GM19395 (cell line): ENCODE measurements around the gene THPO.
A peak's percentile ranks its signal among the peaks of the same experiment; 100 is the strongest.

ENCODE experiments used
- ATAC-seq: cut with Tn5 transposase; IDR thresholded peaks from one replicate; pipeline ENCODE4 v1.9.1; 2021; ENCODE audit warnings: mild to moderate bottlenecking, moderate library complexity; ENCODE audit not compliant: unreplicated experiment

Gene THPO

DNA sequence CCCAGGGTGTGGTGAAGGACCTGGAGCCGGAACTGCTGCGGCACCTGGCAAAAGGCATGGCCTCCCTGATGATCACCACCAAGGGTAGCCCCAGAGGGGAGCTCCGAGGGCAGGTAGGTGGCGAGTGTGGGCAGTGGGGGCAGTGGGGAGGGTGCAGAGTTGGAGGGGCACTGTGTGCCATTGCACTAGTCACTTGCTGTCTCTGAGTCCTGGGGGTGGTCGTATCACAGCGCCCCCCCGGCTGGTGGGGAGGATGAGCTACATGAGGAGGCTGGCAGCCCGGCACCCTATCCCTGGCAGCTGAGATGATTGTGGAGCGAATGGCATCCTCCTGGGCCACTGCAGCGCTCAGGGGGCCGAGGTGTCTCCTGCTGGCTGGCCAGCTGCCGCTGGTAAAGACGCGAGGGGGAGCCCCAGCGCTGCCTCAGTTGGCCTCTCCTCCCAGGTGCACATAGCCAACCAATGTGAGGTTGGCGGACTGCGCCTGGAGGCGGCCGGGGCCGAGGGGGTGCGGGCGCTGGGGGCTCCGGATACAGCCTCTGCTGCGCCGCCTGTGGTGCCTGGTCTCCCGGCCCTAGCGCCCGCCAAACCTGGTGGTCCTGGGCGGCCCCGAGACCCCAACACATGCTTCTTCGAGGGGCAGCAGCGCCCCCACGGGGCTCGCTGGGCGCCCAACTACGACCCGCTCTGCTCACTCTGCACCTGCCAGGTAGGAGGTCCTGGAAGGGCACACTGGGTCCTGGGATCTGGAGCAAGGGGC is 8.2 kb upstream of the THPO start:
- no peak for ATAC-seq

DNA sequence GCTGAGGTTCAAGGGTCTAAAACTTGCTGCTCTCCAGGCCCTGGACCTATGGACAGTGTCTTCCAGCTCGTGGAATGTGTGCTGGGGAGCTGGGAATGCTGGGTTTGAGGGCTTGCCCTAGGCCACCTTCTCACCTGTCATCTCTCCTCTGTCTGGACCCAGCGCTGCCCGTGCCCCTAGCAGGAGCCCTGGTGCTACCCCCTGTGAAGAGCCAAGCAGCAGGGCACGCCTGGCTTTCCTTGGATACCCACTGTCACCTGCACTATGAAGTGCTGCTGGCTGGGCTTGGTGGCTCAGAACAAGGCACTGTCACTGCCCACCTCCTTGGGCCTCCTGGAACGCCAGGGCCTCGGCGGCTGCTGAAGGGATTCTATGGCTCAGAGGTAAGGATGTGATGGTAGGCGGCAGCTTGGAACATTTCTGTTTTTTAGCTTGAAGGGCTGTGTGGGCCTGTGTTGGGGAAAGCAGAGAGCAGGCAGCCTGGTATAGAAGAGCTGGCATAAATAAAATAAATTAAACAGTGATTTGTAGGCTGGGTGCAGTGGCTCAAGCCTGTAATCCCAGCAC is 6.9 kb upstream of the THPO start:
- no peak for ATAC-seq

DNA sequence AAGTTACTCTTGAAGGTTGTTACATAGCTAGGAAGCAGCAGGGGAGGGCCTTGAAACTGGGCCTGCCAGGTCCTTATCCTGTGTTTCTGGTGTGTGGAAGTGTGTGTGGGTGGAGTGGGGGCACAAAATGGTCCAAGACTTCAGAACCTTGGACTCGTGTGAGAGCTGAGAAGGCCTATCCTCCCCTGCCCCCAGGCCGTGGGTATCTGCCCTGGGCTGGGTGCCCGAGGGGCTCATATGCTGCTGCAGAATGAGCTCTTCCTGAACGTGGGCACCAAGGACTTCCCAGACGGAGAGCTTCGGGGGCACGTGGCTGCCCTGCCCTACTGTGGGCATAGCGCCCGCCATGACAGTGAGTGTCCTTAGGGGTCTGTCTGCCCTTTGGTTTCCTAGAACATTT is 6.3 kb upstream of the THPO start:
- ATAC-seq = no peak

DNA sequence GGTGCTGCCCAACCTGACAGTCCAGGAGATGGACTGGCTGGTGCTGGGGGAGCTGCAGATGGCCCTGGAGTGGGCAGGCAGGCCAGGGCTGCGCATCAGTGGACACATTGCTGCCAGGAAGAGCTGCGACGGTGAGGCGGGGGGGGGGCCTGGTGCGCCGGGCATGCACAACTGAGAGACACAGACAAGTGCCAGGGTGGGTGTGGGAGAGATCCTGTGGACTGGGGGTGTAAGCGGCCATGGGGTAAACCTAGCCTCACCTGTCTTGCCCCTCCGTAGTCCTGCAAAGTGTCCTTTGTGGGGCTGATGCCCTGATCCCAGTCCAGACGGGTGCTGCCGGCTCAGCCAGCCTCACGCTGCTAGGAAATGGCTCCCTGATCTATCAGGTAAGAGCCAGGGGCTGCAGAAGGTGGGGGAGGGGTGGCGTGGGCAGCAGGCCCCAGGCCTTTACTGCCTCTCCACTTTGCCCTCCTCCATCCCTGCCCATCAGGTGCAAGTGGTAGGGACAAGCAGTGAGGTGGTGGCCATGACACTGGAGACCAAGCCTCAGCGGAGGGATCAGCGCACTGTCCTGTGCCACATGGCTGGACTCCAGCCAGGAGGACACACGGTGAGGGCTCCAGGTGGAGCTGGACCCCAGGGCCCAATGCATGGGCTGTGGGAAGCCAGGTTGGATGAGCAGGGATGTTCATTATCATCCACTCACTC is 5.2 kb upstream of the THPO start:
- no peak for ATAC-seq

DNA sequence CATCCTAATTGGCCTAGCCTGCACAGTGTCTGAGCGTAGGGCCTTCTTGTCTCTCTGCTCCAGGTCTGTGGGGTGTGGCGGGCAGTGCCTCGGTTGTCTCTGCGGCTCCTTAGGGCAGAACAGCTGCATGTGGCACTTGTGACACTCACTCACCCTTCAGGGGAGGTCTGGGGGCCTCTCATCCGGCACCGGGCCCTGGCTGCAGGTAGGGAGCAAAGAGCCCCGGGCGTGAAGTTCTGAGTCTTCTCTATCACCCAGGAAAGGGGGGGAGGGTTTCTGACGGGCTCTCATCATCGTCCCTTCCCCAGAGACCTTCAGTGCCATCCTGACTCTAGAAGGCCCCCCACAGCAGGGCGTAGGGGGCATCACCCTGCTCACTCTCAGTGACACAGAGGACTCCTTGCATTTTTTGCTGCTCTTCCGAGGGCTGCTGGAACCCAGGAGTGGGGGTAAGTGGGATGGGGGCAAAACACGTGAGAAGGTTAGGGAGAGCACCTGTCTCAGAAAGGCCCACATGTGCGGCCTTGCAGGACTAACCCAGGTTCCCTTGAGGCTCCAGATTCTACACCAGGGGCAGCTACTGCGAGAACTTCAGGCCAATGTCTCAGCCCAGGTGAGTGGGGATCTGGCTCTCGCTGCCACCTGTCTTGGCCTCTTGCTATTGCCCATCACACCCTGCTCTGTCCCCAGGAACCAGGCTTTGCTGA is 4.5 kb upstream of the THPO start:
- ATAC-seq = no peak

DNA sequence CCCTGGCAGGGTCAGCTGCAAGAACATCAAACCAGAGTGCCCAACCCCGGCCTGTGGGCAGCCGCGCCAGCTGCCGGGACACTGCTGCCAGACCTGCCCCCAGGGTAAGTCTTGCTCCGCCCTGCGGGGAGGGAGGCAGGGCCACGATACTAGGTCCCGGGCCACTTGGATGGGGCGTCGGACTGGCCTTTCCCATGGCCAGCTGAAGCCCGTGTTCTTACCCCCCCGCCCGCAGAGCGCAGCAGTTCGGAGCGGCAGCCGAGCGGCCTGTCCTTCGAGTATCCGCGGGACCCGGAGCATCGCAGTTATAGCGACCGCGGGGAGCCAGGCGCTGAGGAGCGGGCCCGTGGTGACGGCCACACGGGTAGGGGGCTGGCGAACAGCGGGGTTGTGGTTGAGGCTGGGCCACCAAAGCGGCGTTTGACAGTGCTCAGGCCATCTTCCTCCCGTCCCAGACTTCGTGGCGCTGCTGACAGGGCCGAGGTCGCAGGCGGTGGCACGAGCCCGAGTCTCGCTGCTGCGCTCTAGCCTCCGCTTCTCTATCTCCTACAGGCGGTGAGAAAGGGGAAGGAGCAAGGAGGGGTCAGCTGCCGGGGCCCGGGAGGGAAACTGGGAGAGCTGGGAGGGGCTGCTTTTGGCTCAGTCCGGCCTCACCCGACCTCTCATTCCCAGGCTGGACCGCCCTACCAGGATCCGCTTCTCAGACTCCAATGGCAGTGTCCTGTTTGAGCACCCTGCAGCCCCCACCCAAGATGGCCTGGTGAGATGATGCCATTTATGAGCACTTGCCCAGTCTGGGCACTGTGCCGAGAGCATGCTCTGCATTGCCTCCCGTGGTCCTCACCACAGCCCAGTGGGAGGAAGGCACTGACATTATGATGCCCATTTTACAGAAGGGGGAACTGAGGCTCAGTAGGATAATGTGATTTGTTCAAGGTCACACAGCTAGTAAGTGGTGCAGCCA is 3.5 kb upstream of the THPO start:
- no peak for ATAC-seq

DNA sequence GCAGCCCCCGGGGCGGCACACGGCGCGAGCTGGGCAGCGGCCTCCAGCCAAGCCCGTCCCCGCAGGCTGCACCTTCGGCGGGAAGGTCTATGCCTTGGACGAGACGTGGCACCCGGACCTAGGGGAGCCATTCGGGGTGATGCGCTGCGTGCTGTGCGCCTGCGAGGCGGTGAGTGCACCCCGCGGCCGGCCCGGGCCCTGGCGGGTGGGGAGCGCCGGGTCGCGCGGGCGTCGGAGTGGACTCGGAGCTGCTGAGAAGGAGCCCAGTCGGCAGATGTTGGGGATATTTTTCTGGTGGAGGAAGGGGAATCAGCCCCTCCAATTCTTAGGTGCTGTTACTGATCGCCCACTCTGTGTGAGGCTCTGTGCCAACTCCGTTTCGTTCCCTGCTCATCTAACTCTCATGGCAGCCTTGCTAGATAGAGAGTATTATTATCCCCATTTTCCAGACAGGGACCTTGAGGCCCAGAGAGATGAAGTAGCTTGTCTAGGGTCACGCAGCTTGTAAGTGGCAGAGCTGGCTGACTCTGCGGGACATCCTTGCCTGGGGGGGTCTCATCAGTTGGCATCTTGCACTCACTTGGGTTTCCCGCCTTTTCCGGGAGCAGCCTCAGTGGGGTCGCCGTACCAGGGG is 2.7 kb upstream of the THPO start:
- ATAC-seq = no peak

DNA sequence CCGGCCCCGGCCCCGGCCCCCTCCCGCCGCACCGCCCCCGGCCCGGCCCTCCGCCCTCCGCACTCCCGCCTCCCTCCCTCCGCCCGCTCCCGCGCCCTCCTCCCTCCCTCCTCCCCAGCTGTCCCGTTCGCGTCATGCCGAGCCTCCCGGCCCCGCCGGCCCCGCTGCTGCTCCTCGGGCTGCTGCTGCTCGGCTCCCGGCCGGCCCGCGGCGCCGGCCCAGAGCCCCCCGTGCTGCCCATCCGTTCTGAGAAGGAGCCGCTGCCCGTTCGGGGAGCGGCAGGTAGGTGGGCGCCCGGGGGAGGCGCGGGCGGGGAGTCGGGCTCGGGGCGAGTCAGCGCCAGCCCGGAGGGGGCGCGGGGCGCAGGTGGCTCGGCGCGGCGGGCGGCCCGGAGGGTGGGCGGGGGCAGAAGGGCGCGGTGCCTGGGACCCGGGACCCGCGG is 2.2 kb upstream of the THPO start:
- ATAC-seq = no peak

DNA sequence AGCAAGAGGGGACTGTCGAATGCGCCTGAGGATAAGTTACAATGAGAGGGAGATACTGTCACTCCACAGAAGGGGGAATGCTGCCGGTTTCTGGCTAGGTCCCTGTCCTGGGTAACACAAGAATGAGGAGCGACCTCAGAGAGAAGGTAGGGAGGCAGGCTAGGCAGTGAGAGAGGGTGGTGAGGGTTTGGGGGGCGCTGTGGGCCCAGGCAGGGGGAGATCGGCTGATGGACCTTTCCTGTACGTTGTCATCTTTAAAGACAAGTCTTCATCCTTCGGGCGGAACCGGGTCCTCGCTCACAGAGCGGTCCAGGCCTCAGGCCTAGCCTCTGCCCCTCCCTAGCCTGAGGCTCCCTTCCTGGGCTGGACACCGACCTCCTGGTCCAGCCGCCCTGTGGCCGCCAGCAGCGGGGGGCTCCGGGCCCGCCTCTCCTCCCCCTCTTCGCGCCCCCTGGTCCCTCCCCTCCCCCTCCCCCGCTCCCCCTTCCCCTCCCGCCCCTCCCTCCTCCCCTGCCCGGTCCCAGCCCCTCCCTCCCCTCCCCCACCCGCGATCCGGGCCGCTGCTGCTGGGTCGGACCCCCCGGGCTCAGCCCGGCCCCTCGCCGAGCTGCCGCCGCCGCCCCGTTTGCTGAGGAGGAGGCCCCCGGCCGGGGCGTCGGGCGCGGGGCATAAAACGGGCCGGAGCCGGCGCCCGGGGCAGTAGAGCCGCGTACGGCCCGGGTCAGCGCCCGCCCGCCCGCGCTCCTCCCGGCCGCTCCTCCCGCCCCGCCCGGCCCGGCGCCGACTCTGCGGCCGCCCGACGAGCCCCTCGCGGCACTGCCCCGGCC is 1.6 kb upstream of the THPO start, which contains the start of gene CHRD:
Gene CHRD, plus strand, starts transcription at position 697 of the 827 bp plus-strand sequence. CDS start 265 bp downstream, outside the sequence.
- ATAC-seq = no peak

DNA sequence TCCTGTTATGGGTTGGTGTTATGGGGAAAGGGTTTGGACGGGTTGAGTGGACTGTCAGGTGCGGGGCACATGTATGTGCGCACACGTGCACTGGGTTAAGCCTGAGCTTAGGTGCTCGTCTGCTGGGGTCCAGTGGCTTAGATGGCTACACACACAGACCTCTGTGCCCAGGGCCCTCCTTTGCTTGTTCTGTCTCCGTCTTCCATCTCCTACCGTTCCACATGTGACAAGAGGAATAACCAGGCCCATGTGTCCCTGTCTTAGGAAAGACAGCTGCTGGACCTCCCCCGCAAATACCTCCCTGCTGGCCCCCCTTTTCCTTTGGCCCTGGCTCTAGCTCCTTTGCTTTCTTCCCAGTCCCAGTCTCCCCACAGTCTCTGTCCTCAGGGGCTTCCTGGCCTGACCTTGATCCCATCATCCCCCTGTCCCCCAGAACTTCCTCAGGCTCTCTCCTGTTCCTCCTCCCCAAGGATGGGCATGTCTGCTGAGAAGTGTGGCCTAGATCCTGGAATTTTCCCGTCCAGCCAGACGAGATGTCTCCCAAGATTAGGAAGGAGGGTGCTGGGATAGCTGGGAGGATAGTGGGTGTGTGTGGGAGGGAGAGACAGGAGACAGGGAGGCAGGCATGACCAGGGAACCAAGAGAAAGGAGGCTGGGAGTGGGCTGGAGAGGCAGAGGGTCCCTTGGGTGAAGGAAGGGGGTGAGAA is 797 bp upstream of the THPO start:
- ATAC-seq = no peak

DNA sequence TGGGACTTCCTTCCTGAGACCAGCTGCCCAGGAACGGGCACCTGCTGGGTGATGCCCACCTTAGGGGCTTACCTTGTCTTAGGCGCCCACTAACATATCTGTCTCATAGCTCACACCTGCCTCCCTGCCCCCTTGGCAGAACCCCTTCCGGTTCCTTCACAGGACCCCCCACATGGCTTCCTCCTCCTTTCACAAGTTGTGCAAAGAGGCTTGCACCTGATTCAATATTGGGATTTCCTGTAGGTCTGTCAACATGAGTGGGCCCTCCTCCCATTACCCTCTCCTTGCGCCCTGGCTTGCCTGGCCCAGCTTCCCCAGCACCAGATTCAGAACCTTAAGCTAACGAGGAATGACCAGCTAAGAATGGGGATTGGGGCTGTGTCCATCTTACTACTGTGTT is 633 bp downstream of the THPO start:
- ATAC-seq = no peak

DNA sequence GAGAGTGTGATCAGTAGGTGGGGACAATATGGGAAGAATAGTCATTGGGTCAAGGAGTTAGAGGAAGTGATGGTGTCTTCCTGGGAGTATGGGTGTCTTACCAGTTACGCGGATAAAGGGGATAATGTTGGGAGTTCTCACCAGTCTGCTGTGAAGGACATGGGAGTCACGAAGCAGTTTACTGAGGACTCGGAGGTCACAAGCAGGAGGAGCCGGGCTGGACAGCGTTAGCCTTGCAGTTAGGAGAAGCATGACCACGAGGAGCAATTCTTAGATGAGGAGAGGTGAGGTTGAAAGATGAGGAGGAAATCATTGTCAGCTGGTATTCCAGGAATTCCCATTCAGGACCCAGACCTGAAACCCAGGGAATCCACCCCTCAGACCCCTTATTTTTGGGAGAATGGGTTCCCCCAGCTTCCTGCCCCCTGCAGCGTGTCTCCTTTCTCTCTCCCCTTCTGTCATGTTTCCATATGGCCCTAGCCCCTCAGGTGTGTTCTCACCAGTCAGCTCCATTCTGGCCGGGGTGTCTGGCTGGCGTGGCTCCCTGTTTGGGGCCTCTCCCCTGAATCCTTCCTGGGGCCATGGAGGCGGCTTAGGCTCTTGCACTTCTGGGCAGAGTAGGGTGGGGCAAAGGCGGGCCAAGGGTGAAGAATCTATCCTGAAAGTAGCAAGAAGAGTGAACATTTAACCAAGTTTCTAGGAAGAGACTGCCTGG is 2.1 kb downstream of the THPO start:
- ATAC-seq = no peak

DNA sequence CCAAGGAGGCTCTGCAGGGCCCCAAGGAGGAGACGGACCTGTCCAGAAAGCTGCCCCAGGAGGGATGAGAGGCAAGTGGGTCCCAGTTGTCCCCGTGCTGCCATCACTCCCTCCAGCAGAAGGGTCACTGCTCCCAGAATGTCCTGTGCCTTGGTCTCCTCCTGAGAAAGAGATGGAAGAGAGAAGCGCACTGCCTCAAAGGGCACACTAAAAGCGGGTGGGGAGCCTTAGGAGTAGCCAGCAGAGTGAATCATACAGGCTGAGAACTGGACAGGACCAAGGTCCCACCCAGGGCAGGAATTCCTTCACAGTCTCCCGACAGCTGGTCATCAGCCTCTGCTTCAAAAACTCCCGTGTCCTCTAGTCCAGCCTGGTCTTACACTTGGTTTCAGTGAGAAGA is 4.6 kb downstream of the THPO start:
- ATAC-seq = no peak

DNA sequence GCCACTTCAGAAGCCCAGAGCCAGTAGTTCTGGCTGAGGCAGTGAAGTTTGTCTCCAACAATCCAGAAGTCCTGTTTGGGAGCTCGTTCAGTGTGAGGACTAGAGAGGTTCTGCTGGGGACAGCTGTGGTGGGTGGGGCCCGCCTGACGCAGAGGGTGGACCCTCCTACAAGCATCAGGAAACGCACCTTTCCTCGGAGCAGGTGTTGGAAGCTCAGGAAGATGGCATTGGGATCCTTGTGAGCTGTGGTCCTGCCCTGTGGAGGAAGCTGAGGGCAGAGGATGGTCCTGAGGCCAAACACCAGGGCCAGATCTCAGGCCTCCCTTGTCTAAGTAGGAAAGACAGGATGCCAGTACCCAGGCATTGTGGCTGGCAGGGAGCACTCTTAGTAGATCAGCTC is 5.1 kb downstream of the THPO start:
- ATAC-seq = no peak

DNA sequence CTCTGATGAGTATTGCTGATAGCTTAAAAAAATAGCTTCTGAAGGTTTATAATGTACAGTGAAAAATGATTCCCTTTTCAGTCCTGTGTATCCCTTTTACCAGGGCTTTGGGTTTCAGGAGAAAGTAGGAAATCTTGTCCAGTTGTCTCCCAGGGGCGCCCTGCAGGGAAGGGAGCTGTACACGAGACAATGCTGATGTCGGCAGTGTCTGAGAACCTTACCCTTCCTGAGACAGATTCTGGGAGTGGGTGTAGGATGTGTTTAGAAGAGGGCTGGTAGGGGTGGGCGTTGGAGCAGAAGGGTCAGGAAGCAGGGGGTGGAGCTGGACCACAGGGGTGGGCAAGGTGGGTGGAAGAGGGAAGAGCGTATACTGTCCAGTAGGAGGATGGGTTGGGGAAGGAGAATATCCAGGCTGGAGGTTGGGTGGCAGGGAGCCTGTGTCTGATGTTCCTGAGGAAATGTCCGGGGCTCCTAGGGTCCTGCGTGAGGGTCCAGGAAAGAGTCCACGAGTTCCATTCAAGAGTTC is 5.6 kb downstream of the THPO start:
- ATAC-seq = no peak

DNA sequence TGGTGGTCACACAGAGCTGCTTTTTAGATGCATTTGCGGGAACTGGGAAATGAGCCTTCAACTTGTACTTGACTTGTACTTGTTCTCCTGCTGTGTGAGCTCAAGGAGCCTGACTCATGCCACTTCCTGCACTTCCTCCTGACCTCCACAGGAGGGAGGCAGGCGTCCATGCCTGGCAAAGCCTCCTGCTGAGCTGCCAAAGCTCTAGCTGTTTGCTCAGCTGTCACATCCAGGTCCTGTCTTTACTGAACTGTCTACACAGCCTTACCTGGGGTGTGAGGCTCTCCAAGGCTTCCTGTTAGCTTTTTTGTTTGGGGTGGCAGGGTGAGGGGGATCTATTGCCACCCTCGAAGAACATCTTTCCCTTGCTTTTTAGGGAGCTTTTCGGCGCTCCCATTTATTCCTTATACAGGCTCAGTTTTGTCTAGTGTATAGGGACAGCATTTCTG is 6.4 kb downstream of the THPO start:
- ATAC-seq = peak; percentile 73

DNA sequence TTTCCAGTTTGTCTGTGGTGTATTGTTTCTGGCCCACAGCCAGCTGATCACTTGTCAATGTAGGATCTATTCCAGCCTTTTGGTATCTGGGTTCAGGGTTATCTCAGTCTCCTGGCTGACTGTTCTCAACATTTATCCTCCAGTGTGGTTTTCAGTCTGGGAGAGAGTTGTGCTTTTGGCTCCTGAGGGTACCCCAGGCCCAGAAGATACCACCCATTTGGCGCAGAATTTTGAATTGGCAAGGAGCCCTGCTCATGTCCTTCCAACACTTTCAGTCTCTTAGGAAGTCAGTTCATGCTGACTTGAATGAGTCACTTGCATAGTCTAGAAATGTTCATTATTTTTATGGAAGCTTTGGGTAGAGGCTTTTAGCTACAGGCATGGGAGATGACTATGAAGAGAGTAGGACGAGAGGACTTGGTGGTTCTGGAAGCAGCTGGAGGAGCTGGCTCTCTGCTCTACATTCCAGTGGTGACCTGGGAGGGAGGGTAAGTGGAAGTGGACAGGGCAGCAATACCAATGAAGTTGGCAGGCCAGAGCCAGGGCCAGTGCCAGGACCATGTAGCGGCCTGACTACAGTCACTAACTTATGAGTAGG is 9.3 kb downstream of the THPO start:
- no peak for ATAC-seq
